ENCODE data around the gene AKIRIN1. TPM values are rescaled to one million over a fixed set of nuclear protein-coding genes. Genes with fewer than 3 reads are reported as not detected.
"Not testable (repeated sequence)": the region's sequence is repeated elsewhere in the genome, so short reads cannot be mapped to it uniquely, and the experiment has no call there.

The AKIRIN1 gene
- total RNA-seq, 1 donor from 2014 or later = 49.8 TPM

DNA sequence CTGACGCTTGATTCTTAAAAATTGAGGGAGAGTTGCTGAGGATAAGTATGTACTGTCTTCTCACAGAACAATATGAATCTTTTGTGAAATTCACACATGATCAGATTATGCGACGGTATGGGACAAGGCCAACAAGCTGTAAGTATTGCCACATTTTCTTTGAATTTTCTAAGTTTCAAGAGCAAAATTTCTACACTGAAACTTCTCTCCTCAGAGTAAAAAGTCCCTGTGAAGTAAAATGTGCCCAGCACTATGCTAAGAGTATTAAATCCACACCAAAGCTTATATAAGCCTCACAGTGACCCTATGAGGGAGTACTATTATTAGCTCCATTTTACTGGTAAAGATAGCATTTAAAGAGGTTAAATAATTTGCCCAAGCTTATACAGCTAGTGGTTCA is 12.2 kb downstream of the AKIRIN1 start:
- no peak overlapping the region for H3K4me3 ChIP-seq
- H3K4me1 ChIP-seq = no peaks in the 10 kb centered on the region
- intact Hi-C loops (cut with DNase I) = no loop called here
- ATAC-seq (no peak), DNase-seq (no peak)
- TF ChIP-seq, protein P1, sequence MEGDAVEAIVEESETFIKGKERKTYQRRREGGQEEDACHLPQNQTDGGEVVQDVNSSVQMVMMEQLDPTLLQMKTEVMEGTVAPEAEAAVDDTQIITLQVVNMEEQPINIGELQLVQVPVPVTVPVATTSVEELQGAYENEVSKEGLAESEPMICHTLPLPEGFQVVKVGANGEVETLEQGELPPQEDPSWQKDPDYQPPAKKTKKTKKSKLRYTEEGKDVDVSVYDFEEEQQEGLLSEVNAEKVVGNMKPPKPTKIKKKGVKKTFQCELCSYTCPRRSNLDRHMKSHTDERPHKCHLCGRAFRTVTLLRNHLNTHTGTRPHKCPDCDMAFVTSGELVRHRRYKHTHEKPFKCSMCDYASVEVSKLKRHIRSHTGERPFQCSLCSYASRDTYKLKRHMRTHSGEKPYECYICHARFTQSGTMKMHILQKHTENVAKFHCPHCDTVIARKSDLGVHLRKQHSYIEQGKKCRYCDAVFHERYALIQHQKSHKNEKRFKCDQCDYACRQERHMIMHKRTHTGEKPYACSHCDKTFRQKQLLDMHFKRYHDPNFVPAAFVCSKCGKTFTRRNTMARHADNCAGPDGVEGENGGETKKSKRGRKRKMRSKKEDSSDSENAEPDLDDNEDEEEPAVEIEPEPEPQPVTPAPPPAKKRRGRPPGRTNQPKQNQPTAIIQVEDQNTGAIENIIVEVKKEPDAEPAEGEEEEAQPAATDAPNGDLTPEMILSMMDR (IDR thresholded peaks at IDR 0.05) = no peak
- H3K27ac ChIP-seq = no peak overlapping the region
- no peaks in the 10 kb centered on the region for H3K9me3 ChIP-seq
- peaks cover 95% of the 10 kb centered on the region for H3K36me3 ChIP-seq
- H3K27me3 ChIP-seq = no peaks in the 10 kb centered on the region

DNA sequence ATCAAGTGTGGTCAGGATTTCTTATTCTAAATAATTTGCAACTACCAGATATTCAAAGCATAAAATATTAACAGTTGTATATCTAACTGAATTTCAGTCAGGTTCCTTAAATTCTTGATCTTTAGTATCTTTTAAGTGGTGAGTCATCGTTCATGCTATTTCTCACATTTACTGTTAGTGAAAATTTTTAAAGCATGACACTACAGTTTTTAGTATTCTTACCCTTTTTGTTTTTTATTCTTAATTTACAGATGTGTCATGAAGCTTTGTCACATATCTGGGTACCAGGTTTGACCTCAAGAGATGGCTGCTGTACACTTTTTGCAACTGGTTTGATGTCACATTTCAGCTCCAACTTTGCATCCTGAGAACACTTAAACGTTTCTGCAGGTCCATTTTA is 12.7 kb downstream of the AKIRIN1 start:
- TF ChIP-seq, protein P1 (IDR thresholded peaks at IDR 0.05) = no peak
- Histone ChIP-seq H3K27ac (no peak overlapping the region), H3K36me3 (peaks cover 90% of the 10 kb centered on the region), H3K4me3 (no peak overlapping the region), H3K27me3 (no peaks in the 10 kb centered on the region), H3K4me1 (no peaks in the 10 kb centered on the region), H3K9me3 (no peaks in the 10 kb centered on the region)
- ATAC-seq (no peak), DNase-seq (no peak)
- intact Hi-C loops (cut with DNase I) = no loop called here

DNA sequence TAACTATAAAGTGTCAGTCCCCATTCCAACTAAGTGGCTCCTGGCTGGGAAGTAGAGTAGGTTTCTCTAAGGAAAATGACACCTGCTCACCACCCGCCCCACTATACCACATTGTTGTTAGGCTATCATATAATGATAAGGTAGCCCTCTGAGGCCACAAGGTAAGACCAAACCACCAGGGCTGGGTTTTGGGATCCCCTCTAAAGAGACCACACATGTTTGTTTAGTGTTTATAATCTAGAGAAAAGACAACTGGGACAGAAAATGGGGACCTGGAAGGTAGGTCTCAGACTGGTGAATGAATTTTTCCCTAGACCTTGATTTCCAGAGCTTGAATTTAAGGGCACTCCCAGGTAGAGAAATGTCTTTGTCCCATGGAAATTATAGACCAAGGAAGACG is 15.2 kb downstream of the AKIRIN1 start:
- TF ChIP-seq, protein P1 (IDR thresholded peaks at IDR 0.05) = no peak
- Histone ChIP-seq H3K4me3 (no peak overlapping the region), H3K27me3 (no peaks in the 10 kb centered on the region), H3K4me1 (no peaks in the 10 kb centered on the region), H3K27ac (no peak overlapping the region), H3K36me3 (peaks cover 83% of the 10 kb centered on the region), H3K9me3 (no peaks in the 10 kb centered on the region)
- ATAC-seq (no peak), DNase-seq (no peak)
- intact Hi-C loops (cut with DNase I) = no loop called here

DNA sequence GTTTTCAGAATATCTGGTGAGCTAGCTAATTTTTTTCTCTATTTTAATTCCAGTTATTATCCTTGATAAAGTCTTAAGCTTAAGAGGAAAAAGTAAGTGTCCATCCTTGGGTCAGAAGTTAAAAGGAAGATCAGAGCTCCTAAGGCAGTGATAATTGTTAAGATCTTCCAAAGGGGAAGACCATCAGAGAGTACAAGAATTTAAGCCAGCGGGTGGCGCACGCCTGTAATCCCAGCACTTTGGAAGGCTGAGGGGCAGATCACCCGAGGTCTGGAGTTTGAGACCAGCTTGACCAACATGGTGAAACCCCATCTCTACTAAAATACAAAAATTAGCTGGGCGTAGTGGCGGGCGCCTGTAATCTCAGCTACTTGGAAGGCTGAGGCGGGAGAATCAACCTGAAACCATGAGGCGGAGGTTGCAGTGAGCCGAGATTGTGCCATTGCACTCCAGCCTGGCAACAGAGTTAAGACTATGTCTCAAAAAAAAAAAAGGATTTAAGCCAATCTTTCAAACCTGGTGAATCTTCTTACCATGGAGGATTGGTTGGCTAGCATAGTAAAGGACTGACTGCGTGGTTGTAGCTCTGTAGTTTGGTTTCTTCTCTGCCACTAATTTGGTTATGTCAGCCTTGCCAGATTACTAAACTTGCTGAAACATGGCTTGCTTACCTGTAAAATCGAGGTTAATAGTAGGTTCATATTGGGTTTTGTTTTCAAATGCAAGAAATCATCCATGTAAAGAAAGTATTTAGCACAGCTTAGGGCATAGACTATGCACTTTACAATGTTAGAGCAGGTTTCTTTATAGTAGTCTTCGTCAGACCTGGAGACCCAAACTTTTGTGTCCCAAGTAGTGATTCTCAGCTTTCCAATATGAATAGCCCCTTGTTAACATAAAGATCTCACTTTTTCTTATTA is 15.9 kb downstream of the AKIRIN1 start:
- Histone ChIP-seq H3K36me3 (peaks cover 80% of the 10 kb centered on the region), H3K4me1 (no peaks in the 10 kb centered on the region), H3K27me3 (no peaks in the 10 kb centered on the region), H3K9me3 (no peaks in the 10 kb centered on the region), H3K4me3 (no peak overlapping the region), H3K27ac (no peak overlapping the region)
- ATAC-seq = no peak
- TF ChIP-seq, protein P1 (IDR thresholded peaks at IDR 0.05) = no peak
- no peak for DNase-seq
- intact Hi-C loops (cut with DNase I) = no loop called here

DNA sequence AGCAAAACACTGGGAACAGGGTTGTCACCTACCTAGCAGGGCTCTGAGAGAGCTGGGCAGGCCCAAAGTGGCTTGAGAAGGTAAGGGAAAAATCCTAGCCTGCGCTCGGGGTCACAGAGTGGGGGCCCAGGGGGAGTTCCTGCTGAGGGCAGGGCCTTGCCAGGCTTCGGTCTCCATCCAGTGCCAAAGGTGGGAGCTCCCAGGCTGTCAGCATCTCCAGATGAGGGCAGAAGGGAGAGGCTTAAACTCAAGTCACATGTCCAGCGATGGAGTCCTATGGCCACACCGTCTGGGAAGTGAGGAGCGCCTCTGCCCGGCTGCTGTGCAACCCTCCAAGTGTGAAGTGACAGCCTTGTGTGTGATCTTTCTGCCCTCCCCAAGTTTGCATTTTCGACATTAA is 23.9 kb downstream of the AKIRIN1 start:
- H3K36me3 ChIP-seq = peaks cover 23% of the 10 kb centered on the region
- ATAC-seq; intact Hi-C loops (cut with DNase I); H3K9me3 ChIP-seq; H3K27me3 ChIP-seq; H3K27ac ChIP-seq; DNase-seq; H3K4me3 ChIP-seq; H3K4me1 ChIP-seq: not testable (repeated sequence)

DNA sequence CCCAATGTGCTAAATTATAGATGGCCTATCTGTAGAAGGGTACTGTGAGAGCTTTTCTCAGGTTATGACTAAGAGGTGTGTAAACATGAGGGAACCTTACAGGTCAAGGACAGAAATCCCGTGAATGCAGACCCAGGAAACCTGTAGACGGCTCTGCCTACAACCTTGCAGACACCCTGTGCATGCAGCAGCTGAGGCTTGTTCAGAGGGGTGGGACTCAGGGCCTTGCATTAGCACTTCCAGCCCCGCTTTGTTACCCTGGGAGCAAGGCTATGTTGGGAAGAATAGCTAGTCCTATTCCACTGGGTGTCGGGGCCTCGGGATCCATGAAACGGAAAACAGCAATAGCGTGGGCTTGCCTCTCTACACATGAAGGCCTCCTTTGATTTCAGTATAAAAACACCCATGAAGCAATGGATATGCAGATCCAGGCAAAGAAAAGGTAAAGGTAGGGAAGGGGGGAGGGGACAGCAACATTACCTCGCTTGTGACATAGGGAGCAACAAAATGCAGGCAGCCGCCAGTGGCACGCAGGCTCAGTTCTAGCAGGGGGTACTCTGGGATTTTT is 25.6 kb downstream of the AKIRIN1 start:
- TF ChIP-seq, protein P1 (IDR thresholded peaks at IDR 0.05) = no peak
- DNase-seq = no peak
- Histone ChIP-seq H3K36me3 (peaks cover 9% of the 10 kb centered on the region), H3K4me3 (no peak overlapping the region), H3K4me1 (no peaks in the 10 kb centered on the region), H3K27me3 (no peaks in the 10 kb centered on the region), H3K27ac (no peak overlapping the region), H3K9me3 (no peaks in the 10 kb centered on the region)
- no peak for ATAC-seq
- intact Hi-C loops (cut with DNase I) = no loop called here
